Muscle of back (tissue), 11 donors: ENCODE results near the gene ETV1. TPM values are rescaled to one million over a fixed set of nuclear protein-coding genes. Genes with fewer than 3 reads are reported as not detected.
"Not testable (repeated sequence)": the region's sequence is repeated elsewhere in the genome, so short reads cannot be mapped to it uniquely, and the experiment has no call there.

Experiments used
- DNase-seq, 3 donors: peaks; one replicate each; pipeline versions ENCODE4 v3.0.0 to v3.0.0-alpha.2; 2013
- polyA plus RNA-seq, 10 donors: library from polyadenylated mRNA; unstranded; fragments of 120-200 nt; gene quantifications; one replicate each; pipeline ENCODE4 v1.2.1, GENCODE V29; 2013; ENCODE audit not compliant: insufficient read length in 10 of 10

Gene ETV1
- polyA plus RNA-seq, 10 donors, result 9.6 to 21.9 (median 15.3) TPM

GRCh38 chr7:13933536-13933935 is 55.9 kb downstream of the ETV1 start:
- peak in 1 of 3 donors; percentile 23 for DNase-seq

DNA sequence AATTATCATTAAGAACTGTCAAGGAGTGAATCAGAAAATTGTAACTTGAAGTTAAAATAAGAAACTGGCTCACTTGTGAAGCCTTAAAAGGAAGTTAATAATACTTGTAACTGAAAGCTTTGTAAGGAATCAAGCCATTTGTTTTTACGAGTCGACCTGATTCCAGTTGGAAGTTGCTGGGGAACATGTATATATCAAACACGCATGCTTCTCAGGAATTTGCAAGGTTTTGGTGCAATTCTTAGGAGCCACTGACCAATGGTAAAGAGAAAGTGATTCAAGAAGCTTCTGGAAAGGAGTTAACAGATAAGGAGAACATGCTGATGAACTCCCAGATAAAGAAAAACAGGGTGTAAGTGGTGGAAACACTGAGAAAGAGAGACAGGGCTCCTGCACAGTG is 56.4 kb downstream of the ETV1 start:
- DNase-seq, result peak in 1 of 3 donors; percentile 23

- DNase-seq, result no peak
Measured at GRCh38 chr7:13932131-13932530, 57.3 kb downstream of the ETV1 start.

- DNase-seq, result no peak
Measured at GRCh38 chr7:13921062-13921461, 68.4 kb downstream of the ETV1 start.

DNA sequence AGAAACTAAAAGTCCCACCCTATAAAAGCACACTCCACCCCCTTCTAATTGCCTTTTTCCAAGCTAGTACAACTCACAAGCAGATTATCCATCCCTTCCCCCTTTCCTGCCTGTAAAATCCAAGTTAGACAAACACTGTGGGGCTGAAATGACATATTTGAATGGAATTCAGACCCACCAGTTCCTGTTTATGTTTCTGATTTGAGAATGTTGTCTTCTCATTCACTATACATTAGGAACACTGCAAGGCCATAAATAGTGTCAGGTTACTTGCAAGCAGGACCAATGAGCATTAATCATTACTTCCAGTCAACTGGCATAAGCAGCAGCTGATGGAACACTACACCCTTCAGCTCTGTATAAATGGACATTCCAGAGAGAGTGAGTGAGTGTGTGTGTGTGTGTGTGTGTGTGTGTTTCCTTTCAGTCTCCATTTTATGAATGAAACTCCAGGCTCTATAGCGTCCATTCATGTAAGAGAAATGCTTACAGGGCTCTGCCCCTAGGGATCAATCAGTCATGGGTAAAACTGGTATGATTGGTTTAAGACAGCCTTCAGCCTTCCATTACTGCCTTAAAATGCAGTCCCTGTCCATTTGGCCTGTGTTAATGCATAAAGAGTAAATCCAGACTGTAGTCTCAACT is 69.3 kb downstream of the ETV1 start:
- DNase-seq, result peak; percentile 83 to 99 (median 94)

- DNase-seq, result not testable (repeated sequence)
Measured at GRCh38 chr7:13918333-13918732, 71.1 kb downstream of the ETV1 start.

DNA sequence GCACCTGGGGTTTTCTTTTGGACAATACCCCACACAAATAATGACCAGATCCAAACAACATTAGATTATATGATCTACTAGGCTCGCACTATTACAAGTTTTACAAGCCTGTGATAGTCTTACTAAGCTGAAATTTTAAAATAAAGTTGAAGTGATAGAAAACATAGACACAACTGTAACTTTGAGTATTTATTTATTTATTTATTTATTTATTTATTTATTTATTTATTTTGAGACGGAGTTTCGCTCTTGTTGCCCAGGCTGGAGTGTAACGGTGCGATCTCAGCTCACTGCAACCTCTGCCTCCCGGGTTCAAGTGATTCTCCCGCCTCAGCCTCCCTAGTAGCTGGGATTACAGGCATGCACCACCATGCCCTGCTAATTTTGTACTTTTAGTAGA is 72.4 kb downstream of the ETV1 start:
- not testable (repeated sequence) for DNase-seq

- DNase-seq, result no peak
Measured at GRCh38 chr7:13915891-13916290, 73.6 kb downstream of the ETV1 start.

DNA sequence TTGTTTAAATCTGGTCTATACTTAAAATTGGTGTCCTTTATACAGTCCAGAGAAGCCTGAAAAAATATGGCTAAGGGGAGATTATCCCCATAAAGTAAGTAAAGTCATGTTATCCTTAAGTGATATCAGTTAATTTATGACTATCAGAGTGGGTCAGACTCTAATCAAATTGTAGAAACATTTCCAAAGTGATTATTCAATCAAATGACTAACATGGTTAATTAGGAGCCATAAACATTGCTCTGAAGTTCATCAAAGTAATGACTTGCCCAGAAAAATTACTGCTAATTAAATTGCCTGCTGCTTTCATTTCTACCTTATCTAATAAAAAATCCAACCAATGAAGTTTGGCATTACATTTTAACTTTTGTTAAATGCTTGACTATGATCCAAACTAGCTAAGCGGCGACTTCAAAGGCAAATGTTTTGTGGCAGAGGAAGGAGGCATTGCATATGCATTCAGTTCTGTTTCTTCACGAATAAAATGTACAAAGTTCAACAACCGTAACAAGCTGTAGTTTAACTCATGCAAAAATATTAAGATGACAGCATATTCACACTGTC is 76.7 kb downstream of the ETV1 start:
- DNase-seq, result no peak

DNA sequence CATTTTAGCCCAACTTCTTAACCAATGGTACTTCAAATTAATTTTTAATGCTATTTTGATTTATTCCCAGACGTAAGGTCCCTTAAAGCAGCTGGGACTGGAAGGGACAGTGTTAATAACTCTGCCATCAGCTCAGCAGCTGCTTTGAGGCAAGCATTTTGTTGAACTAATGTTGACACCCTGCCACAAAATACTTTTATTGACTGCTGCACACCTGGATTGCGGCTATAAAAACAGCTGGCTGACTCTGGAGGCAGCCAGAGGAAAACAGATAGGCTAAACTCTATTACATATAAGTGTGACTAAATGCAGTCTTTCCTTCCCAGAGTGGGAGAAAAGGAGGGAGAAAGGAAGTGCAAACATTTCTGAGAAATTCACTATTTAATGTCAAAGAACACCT is 77.6 kb downstream of the ETV1 start:
- peak in 1 of 3 donors; percentile 18 for DNase-seq

- no peak for DNase-seq
Measured at GRCh38 chr7:13910805-13911551, 78.5 kb downstream of the ETV1 start.

DNA sequence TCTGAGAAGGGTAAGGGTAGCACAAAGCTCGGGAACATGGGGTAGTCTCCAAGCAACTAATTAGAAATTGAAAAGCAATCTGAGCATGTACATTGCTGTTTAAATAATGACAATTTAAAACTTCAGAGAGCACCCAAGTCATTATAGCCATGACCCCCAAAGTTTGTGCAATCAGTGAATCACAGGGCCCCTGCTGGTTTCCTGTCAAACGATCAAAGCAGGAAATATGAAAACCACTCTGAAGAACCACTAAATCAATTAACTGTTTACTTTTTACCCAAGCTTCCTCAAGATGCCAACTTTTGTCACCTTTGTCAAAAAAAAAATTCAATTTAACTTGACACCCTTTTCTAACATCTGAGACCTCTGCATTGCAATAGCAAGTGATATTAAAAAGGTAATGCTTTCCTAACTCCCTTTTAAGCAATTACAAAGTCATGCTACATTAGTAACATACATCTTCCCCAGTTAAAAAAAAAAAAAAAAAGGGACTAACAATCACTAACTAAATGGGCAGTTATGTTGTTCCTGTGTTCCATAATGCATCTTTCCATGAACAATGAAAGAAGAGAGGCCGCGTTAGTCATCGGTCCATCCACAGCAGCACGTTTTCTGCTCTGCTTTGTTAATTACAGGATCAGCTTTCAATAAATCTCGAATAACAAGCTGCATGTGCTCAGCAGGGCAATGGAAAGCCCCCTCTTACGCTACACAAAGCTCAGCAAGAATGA is 80.6 kb downstream of the ETV1 start:
- no peak for DNase-seq

- no peak for DNase-seq
Measured at GRCh38 chr7:13907831-13908230, 81.6 kb downstream of the ETV1 start.

DNA sequence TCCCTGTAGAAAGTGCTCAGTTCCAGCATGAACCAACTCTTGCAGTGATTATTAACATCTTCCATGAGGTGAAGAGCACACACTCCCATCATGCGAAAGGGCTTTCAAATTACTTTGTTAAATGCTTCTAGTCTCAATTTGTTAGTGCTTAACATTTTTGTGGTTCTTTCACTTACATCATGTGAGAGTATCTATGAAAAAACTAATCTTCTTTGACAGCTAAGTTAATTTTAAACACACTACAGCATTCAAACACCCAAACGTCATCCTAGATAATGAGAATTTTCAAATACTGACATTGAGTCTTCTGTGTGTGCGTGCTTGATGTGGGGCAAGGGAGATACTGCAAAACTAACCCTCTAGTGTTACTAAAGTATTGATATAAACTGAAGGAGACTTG is 84.8 kb downstream of the ETV1 start:
- DNase-seq, result peak in 1 of 3 donors; percentile 80

- no peak for DNase-seq
Measured at GRCh38 chr7:13904007-13904406, 85.5 kb downstream of the ETV1 start.

DNA sequence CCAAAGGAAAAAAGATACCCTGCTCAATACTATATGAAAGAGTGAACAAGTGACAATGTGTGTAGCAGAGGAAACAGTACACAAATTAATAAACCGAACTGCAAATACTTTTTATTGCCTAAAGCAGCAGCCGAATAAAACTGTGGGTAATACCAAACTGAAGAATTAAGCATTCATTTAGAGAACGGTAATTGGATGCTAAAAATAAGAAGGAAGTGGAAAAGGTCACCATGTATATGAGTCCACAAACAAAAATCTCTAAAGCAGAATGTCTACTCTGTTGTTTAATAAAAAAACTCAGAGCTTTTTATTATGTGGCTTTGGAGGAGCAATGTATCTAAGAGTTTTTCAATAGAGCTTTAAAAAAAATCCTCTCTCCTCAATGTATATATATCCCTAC is 87.9 kb downstream of the ETV1 start:
- DNase-seq, result no peak

- DNase-seq, result no peak
Measured at GRCh38 chr7:13898957-13899670, 90.4 kb downstream of the ETV1 start.

GRCh38 chr7:13897819-13898218 is 91.6 kb downstream of the ETV1 start:
- DNase-seq, result no peak

DNA sequence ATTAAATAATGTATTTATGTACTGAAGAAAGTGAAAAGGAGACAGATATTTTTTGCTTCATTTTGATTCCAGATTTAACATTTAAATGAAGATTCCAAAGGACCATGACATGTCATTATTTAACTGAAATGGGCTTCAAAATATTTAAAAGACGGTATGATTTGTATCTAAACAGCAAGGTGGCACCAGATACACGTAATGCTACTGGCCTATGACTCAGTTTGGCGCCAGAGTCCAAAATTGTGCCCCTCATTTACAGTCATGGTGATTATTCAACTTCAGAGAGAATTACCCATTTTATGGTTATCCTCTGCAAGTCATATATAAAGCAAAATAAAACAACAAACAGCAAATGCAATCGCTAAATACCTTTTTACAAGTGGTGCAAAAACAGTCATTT is 94.5 kb downstream of the ETV1 start:
- DNase-seq, result no peak

- DNase-seq, result no peak
Measured at GRCh38 chr7:13894377-13894776, 95.1 kb downstream of the ETV1 start.

DNA sequence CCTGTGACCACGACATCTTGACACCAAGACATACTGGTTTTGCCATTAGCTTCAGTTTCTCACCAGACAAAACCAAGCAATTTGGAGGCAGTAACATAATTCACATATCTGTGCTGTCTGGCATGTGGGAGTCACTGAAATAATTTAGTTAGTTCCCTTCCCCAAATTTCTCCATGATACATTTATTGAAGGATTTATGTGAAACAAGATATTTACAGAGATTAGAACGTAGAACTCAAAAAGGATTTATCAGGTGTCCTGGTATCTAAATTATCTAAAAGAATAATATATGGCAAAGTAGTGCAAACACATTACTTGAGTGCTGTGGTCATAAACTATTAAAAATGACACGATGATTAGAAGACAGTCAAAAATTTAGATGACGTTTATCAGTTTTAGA is 98.7 kb downstream of the ETV1 start:
- no peak for DNase-seq

- no peak for DNase-seq
Measured at GRCh38 chr7:13886356-13886755, 103.1 kb downstream of the ETV1 start.
